ENCODE results near the gene DLG2.
"Not testable (repeated sequence)": the region's sequence is repeated elsewhere in the genome, so short reads cannot be mapped to it uniquely, and the experiment has no call there.

The DLG2 gene

DNA sequence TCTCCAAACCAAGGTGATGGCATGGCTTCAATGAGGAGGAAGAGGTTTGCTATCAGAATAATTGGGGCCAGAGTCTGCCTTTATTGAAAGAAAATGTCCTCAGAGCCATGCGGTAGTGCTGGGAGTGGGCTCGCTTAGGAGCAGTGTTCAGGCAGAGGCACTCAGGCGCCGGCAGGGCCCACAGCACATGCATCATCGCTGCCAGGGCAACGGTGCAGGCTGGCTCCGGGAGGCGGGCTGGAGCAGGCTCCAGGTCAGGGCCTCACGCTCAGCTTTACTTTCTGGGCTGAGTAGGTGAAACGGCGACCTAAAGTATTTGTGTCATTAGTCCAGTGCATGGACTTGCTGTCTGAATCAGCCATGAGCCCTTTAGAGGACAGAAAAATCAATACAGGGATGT lies 2171.1 kb downstream of the DLG2 start:
- no peak for FAIRE-seq

DNA sequence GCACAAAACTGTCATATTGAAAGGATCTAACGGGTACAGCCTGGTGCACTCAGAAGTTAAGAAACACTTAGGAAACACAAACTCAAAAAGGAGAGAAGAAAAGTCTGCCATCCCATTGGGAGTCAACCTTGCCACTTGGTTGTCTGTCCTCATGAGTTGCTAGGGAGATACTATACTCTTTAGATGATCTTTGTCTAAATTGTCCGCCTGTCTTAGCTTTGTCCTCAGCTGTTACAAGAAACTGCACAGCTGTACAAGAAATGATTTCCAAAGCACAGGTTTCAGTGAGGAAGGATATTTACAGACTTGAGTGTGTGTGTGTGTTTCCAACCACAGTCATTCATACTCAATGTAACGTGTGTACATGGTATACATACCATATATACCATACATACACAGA lies 2171.8 kb downstream of the DLG2 start:
- no peak for FAIRE-seq

DNA sequence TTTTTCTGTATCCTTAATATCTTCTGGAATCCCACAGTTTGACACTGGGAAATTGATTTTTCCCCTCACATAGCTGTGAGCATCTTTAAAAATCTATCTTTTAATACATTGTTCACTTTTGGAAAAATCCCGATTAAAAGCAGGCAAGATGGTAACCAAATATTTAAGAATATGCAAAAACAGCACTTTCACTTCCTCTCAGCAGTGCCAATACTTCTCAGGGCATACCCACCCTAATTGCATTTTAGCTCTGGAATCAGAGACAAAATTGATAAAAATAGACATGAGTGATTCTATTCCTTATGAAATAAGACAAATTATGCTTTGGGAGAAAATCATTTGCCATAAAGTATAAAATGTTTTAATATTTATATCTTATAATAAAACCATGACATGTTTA lies 2172.5 kb downstream of the DLG2 start:
- FAIRE-seq = peak; percentile 74

DNA sequence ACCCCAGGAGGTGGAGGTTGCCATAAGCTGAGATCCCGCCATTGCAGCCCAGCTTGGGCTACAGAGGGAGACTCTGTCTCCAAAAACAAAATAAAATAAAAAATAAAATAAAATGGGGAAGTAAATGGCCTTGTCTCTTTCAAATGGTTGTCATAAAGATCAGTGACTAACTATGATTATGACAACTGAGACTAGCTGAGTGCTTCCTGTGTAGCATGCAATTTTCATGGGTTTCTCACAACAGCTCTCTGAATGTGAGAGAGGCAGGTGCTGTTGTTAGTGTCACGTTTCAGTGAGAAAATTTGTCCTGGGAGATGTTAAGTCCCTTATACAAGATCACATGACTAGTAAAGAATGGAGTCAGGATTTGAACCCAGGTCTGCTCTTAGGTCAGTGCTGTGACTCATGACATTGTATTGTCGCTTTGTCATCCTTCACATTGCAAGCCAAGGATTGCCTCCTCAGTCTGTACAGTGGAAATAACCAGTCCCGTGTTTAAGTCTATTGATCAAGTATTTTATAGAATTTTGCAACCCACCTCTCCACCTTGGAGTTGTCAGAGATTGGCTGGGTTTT lies 2177.7 kb downstream of the DLG2 start:
- FAIRE-seq = no peak

DNA sequence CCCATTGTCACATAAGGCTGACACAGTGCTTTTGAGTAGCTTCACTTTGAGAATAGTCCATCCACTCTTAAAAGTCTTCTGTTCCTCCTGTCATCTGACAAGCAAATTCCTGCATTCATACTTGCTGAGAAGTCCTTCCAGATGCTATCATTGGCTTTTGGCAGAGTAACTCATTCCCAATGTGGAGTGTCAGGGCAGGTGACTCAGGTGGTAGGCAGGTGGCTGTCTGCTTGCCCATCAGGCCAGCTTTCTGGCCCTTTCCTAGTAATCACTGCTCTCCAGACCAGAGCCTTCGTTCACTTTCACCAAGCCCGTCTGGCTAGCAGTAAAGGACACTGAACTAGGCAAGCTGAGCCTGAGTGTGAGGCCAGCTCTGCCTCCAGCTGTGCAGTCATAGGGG lies 2178.5 kb downstream of the DLG2 start:
- FAIRE-seq = no peak

DNA sequence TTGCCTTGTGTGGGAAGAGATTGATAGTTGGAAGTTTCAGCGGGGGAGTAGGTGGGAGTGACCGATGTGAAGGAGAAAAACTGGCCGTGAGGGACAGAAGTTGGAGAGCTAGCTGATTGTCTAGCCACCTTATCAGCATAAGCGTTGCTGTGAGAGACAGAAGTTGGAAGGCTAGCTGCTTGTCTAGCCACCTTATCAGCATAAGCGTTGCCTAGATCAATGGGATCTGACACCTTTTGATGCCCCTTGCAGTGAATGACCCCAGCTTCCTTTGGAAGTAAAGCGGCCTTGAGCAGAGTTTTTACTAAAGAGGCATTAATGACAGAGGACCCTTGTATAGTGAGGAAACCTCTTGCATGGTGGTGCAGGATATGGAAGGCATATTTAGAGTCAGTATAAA lies 2183.3 kb downstream of the DLG2 start:
- not testable (repeated sequence) for FAIRE-seq

DNA sequence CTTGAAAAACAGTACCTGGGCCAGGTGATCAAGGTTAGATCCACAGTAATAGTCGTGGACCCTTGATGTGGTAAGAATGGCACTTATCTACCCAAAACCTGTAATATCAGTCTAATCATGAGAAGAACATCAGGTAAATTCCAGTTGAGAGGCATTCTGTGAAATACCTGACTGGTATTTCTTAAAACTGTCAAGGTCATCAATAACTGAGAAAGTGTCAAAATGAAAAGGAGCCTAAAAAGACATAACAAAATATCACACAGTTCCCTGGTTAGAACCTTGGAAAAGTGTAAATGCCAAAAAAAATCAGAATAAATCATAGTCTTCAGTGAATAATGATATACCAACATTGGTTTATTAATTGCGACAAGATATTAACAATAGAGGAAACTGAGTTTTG lies 2185.5 kb downstream of the DLG2 start:
- no peak for FAIRE-seq

DNA sequence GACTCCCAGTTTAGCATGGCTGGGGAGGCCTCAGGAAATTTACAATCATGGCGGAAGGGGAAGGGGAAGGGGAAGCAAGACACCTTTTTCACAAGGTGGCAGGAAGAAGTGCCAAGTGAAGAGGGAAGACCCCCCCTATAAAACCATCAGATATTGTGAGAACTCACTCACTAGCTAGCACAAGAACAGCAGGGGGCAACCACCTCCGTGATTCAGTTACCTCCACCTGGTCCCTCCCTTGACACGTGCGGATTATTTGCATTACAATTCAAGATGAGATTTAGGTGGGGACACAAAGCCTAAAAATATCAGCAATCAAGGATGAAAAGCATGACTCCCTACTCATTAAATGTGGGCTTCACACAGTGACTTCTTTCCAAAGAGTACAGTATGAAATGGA lies 2186.0 kb downstream of the DLG2 start:
- no peak for FAIRE-seq

DNA sequence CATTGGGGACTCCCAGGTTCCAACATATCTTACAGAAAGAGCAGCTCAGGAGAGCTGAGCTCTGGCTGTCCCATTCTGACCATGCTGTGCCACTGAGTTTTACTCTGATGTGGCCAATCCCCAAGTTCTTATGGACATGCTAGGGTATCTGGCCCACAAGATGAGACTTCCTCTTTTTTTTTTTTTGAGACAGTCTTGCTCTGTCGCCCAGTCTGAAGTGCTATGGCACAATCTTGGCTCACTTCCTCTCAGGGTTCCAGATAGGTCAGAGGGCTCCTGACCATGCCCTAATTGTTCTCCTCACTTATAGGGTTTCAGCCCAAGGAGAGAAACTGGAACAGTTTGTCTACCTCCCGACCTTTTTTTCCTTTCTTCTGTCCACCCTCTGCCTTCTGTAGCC lies 2188.7 kb downstream of the DLG2 start:
- FAIRE-seq = no peak

DNA sequence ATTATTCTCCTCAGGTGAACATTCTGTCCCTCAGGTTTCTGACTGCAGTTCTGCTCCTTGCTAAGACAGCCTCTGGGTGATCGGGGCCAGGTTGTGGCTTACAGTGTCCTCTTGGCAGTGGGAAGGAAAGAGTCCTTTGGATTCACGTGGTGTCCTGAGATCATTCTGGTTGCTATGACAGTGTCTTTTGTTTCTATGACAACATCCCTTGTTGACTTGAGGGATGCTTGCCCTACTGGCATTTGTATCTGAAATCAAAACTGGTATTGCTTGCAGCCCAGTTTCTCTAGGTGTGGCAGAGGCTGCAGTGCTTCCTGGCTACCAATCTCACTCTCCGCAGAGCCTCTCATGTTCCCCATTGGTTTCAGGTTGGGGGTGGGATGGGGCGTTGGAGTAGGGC lies 2189.2 kb downstream of the DLG2 start:
- no peak for FAIRE-seq

DNA sequence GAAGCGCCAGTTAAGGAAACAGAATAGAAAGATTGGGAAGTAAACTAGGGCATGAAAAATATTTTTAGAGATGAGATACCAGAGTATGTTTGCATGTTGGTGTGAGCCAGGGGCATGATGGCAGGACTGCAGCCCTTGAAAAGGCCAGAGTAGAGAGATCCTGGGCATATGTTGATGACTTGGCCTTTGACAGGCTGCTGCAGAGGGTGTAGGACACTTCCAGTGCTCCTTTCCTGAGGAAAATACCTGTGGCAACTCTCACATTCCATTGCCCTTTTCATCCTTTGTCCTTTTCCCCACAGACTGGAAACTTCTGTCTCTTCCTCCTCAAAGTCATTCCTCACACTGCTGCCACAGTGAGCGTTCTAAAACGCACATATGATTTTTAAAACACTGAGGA lies 2190.3 kb downstream of the DLG2 start:
- no peak for FAIRE-seq

DNA sequence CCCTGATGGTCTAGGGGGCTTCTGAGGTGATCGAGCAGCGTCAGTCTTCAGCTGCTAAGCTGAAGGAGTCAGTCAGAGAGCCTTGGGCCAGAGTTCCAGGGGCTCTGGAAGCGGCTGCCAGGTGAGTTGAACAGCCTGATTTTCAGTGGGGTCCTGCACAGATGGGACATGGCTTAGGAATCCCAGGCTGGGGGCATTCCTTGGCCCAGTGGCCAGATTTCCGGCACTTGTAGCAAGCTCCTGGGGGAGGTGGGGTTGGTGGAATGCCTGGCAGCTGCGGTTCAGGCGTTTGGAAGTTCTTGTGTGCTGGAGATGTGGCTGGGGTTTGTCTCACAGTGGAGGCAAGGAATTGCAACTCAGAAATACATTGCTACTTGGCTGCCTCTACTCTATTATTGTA lies 2192.3 kb downstream of the DLG2 start:
- not testable (repeated sequence) for FAIRE-seq

DNA sequence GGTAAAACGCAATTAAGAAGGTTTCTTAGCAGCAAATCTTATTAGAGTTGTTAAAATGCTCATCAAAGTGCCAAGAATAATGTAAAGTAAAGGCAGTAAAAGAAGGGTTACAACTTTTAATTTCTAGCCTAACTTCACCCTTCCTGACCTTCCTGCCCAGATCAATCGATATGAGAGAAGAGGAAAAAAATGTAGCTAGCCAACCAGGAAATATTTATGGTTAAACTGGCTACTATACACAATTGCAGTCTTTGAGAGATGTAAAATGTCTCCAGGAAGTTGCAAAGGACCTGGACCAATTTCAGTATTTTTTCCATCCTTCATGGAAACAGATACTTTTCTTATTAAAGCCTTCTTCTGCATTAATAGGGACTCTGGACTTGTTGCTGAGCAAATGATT lies 2199.2 kb downstream of the DLG2 start:
- no peak for FAIRE-seq

DNA sequence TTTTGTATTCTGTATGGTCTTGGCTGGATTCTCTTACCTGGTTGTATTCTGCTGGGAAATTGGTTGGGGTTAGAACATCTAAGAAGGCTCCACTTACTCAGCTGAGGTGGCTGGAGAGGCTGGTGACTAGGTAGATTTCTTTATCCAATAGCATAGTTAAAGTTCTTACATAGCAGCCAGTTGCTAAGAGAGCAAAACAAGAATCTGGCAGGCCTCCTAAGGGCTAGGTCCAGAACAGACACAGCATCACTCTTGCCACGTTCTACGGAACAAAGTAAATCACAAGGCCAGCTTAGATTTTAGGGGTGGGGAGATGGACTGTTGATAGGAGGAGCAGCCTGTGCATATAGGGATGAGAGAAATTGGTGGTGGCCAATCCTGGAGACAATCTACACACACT lies 2199.6 kb downstream of the DLG2 start:
- no peak for FAIRE-seq

DNA sequence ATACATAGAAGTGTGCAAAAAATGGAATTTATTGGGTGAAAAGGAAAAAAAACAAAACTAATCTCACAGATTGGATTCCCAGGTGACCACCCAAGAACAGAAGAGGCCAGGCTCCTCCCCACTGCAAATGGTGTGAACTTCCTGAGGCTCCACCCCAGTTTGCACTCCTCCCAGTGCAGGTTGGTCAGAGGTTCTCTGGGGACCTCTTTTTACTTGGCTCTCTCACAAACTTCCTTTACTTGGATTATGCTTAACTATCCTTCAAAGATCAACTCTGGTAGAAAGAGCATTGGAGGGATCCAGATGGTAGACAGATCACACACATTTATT lies 2202.0 kb downstream of the DLG2 start:
- no peak for FAIRE-seq

DNA sequence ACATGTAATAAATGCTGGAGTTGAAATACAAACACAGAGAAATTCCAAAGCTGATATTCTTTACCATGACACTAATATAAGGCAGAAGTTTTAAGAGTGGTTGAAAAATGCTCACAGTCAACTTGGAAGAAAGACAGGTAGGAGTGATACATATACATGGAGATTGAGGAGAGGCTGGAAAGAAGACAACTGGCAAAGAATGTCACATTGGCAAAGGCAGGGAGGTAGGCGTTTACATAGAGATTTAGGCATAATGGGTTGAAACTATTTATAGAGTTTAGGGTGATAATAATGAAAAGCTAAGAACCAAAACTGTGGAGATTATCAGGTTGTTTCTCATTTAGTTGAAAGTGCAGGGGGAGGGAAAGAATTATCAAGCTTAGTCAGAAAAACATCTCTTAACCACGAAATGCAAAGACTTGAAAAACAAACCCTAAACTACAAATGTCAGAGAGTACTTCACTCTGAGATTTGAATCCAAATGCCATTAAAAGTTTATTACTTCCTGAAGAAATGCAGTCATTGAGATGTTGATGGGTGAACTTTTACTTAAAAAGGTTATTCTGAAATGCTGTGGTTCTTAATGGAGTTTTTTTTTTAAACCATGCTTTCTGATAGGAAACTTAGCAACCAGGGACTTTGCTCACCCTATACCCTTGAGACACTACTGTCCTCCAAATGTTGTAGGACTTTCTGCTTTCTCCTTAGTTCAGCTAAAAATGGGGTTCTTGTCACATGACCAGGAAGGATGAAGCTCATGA lies 2202.6 kb downstream of the DLG2 start:
- no peak for FAIRE-seq

DNA sequence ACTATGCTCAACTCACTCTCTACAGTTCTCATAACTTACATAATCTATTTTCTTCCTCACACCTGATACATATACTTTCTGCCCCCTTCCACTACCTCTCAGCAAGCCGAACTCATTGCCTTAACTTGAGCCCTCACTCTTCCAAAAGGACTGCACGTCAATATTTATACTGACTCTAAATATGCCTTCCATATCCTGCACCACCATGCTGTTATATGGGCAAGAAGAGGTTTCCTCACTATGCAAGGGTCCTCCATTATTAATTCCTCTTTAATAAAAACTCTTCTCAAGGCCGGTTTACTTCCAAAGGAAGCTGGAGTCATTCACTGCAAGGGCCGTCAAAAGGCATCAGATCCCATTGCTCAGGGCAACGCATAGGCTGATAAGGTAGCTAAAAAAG lies 2204.5 kb downstream of the DLG2 start:
- FAIRE-seq = not testable (repeated sequence)

DNA sequence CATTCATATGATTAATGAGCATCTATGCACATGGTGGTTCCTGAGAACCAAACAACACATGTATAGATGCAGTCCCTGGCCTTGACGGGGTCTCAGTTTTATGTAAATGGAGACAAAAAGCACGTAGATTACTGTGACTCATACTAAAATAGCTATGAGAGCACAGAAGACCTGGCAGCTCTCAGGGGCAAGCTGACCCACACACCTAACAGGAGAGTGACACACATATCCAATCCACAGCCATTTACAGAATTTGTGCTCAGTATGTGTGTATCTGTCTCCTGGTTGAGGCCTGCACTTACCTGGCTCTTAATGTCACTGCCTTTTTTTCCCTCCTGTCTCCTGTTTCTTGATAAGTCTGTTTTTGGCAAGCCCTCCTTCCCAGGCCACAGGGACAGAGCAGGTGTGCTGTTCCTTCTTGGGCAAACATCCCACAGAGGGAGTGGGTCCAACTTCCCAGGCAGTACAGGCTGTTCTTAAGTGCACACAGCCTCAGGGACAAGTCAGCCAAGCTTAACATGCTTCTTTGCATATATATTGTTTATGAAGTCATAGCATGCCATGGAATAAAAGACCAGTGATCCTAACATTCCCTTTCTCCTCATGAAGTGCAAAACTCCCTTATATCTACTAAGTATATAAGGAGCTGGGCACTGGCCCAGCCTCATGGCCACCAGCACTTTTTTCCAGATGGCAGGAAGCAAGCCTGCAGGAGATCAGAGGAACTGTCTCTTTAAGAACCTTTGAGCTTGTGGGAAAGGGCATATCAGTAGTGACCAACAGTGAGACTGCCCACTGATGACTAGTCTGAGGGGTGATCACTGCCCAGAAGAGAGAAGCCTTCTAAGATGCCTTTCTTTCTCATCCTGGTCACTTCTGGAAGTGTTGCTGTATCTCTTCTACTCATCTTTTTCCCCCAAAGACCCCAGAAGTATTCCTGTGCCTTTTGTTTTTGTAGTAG lies 2216.3 kb downstream of the DLG2 start:
- no peak for FAIRE-seq

DNA sequence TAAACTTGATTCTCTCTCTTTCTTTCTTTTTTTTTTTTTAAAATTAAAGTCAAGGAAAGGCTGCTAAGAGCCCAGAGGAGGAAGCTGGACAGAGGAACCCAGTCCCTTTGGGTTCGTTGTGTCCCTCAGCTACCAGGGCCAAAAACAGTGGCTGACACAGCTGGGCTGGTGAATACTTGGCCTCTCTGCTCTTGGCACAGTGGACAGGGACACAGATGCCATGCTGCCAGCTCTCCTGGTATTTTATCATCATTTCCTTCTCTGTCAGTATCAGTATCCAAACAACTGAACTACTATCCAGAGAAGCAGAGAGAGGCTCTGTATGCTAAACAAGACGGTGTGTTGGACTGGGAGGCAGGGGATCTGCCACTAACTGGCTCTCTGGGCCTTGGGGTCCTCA lies 2217.3 kb downstream of the DLG2 start:
- FAIRE-seq = no peak

DNA sequence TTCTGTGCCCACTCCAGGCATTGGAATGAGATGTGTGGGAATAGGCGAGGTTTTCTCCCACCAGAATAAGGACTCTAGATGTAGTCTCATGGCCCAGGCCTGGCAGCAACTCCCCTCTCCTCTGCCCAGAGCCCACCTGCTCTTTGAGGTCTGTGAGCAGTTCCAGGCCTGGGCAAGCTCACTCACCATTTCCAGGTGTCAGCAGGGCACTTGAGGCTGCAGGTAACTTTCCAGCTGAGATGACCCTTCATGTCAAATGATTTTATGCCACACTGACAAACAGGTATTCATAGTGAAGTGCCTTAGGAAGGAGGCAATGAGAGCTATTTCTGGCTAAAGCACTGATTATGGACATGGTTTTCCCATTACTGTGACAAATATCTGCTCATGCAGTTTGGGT lies 2217.7 kb downstream of the DLG2 start:
- no peak for FAIRE-seq

DNA sequence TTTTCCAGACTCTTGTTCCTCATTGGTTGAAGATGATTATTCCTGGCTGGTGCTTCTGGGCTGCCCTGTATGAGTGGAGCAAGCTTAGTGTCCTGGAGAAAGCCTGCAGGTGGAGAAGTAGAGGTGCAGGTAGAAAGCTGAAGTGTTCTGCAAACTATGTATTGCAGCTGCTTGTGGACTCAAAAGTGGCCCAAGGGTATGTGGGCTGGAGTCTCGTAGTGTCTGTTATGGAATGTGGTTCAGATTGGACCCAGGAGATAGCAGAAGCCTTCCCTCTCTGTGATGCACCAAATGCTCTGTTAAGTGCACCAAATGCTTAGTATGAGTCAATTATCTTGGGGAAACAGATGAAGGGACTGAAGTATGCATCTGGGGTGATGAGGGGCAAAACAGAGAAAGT lies 2218.2 kb downstream of the DLG2 start:
- no peak for FAIRE-seq

Data from endometrium (tissue), 2 donors.